KMS-11 (cell line): Measurements from ENCODE around the gene EDARADD.

Experiments
- H2AFZ ChIP-seq: fragments of 200-600 bp; sonication (generic); 2 replicates; pipeline ENCODE4 v1.6.1; 2016; ENCODE audit warnings: antibody characterized with exemption, mixed run types, low read depth
- H3K27ac ChIP-seq: fragments of 200-600 bp; sonication (generic); 2 replicates; pipeline ENCODE4 v1.6.1; 2016; ENCODE audit warnings: mild to moderate bottlenecking, mixed run types
- H3K27me3 ChIP-seq: fragments of 200-600 bp; sonication (generic); 2 replicates; pipeline ENCODE4 v1.6.1; 2017; ENCODE audit warnings: mild to moderate bottlenecking, low read depth, mixed run types, moderate library complexity; ENCODE audit not compliant: insufficient read depth
- H3K36me3 ChIP-seq: fragments of 200-600 bp; sonication (generic); 2 replicates; pipeline ENCODE4 v1.6.1; 2017; ENCODE audit warnings: mild to moderate bottlenecking, mixed run types; ENCODE audit not compliant: insufficient read depth
- H3K4me1 ChIP-seq: fragments of 200-600 bp; sonication (generic); 2 replicates; pipeline ENCODE4 v1.6.1; 2016; ENCODE audit warnings: mild to moderate bottlenecking, low read depth, mixed run types; ENCODE audit not compliant: poor library complexity, severe bottlenecking
- H3K4me2 ChIP-seq: fragments of 200-600 bp; sonication (generic); 2 replicates; pipeline ENCODE4 v1.7.0; 2016; ENCODE audit warnings: mild to moderate bottlenecking, mixed run types
- H3K4me3 ChIP-seq: fragments of 200-600 bp; sonication (generic); IDR thresholded peaks from 2 replicates; pipeline ENCODE4 v1.6.1; 2017; ENCODE audit warnings: low read depth, low read length, mixed read lengths; ENCODE audit not compliant: insufficient read depth
- H3K79me2 ChIP-seq: fragments of 200-600 bp; sonication (generic); 2 replicates; pipeline ENCODE4 v1.6.1; 2016; ENCODE audit warnings: low read depth, mixed run types; ENCODE audit not compliant: insufficient read depth
- H3K9ac ChIP-seq: fragments of 200-600 bp; sonication (generic); 2 replicates; pipeline ENCODE4 v1.6.1; 2016; ENCODE audit warnings: mild to moderate bottlenecking, mixed run types
- H4K20me1 ChIP-seq: fragments of 200-600 bp; sonication (generic); 2 replicates; pipeline ENCODE4 v1.6.1; 2016; ENCODE audit warnings: mild to moderate bottlenecking, mixed run types; ENCODE audit not compliant: insufficient read depth
- TF ChIP-seq, protein P1 (sequence below): fragments of 200-600 bp; sonication (generic); conservative IDR thresholded peaks from 2 replicates; pipeline ENCODE4 v1.6.1; 2017; ENCODE audit warnings: low read depth, mild to moderate bottlenecking, antibody characterized with exemption, low read length, moderate library complexity, mixed read lengths

EDARADD gene

DNA sequence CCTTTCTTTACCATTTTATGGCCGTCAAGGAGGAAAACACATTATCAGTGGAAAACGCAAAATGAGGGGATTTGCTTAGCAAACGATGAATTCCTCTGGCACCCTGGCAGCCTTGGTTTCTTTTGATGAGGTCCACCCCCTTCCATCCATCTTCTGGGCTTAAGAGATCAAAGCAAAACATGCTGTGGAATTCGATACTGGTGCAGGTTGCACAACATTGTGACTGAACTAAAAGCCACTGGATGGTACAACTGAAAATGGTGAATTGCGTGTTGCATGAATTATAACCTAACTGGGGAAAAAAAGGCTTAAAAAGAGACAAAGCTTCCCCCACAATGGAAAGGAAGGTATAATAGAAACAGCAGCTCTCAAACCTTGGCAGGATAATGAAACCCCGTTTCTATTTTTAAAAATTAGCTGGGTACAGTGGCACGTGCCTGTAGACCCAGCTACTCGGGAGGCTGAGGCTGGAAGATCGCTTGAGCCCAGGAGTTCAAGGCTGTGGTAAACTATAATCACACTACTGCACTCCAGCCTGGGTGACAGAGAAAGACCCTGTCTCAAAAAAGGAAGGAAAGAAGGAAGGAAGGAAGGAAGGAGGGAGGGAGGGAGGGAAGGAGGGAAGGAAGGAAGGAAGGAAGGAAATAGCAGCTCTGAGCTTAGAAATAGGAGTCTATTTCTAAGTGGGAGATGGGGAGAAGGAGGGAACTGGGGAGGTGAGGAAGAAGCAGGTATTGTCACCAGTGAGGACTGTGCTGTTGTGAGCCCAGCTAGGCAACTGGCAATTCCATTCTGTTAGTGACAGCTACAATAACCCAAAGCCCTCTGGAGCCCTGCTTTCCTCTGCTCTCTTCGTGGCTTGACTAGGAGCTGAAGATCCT lies 100.7 kb downstream of the EDARADD start:
- Histone ChIP-seq H3K4me2 (no peak overlapping the region), H3K9ac (no peak overlapping the region), H2AFZ (no peak overlapping the region), H3K4me3 (no peak overlapping the region), H3K36me3 (no peaks in the 10 kb centered on the region), H3K79me2 (no peaks in the 10 kb centered on the region), H3K27me3 (no peaks in the 10 kb centered on the region), H3K4me1 (no peaks in the 10 kb centered on the region), H3K27ac (no peak overlapping the region), H4K20me1 (no peaks in the 10 kb centered on the region)
- TF ChIP-seq, protein P1, sequence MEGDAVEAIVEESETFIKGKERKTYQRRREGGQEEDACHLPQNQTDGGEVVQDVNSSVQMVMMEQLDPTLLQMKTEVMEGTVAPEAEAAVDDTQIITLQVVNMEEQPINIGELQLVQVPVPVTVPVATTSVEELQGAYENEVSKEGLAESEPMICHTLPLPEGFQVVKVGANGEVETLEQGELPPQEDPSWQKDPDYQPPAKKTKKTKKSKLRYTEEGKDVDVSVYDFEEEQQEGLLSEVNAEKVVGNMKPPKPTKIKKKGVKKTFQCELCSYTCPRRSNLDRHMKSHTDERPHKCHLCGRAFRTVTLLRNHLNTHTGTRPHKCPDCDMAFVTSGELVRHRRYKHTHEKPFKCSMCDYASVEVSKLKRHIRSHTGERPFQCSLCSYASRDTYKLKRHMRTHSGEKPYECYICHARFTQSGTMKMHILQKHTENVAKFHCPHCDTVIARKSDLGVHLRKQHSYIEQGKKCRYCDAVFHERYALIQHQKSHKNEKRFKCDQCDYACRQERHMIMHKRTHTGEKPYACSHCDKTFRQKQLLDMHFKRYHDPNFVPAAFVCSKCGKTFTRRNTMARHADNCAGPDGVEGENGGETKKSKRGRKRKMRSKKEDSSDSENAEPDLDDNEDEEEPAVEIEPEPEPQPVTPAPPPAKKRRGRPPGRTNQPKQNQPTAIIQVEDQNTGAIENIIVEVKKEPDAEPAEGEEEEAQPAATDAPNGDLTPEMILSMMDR: no peak

DNA sequence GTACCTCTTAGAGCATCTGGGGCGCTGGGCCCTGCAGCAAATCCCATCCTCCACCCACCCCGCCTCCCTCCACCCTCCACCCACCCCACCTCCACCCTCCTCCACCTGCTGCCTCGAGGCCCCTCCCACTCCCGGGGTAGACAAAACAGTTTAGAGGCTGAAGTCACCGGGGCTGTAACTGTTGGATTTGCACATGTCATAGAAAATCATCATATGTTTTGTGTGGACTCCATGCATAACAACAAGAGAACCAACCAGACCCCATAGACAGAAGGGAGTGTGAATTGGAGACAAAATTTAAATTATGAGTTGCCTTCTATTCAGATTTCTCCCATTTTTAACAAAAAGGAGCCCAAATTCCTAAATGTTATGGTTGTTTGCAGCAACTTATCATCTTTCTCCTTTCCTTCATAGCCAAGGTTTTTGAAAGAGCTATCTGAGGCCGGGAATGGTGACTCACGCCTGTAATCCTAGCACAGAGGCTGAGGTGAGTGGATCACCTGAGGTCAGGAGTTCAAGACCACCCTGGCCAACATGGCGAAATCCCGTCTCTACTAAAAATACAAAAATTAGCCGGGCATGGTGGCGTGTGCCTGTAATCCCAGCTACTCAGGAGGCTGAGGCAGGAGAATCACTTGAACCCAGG lies 101.5 kb downstream of the EDARADD start:
- Histone ChIP-seq H3K36me3 (no peaks in the 10 kb centered on the region), H3K27me3 (no peaks in the 10 kb centered on the region), H3K4me3 (no peak overlapping the region), H3K4me2 (no peak overlapping the region), H3K27ac (no peak overlapping the region), H3K4me1 (no peaks in the 10 kb centered on the region), H2AFZ (no peak overlapping the region), H4K20me1 (no peaks in the 10 kb centered on the region), H3K9ac (no peak overlapping the region), H3K79me2 (no peaks in the 10 kb centered on the region)
- TF ChIP-seq, protein P1: no peak

DNA sequence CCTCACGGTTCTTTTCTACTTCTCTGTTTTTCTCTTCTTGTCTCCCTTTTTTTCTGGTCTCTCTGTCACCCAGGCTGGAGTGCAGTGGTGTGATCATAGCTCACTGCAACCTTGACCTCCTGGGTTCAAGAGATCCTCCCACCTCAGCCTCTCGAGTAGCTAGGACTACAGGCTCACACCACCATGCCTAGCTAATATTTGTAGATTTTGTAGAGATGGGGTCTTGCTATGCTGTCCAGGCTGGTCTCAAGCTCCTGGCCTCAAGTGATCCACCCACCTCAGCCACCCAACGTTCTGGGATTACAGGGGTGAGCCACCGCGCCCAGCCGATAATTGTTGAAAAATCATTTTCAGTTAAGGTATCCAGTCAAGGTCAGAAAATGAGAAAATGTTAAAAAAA lies 103.8 kb downstream of the EDARADD start:
- Histone ChIP-seq H3K4me1 (no peaks in the 10 kb centered on the region), H4K20me1 (no peaks in the 10 kb centered on the region), H3K79me2 (no peaks in the 10 kb centered on the region), H3K9ac (no peak overlapping the region), H3K27ac (no peak overlapping the region), H3K36me3 (no peaks in the 10 kb centered on the region), H3K4me2 (no peak overlapping the region), H2AFZ (no peak overlapping the region), H3K27me3 (no peaks in the 10 kb centered on the region), H3K4me3 (no peak overlapping the region)
- TF ChIP-seq, protein P1: no peak

DNA sequence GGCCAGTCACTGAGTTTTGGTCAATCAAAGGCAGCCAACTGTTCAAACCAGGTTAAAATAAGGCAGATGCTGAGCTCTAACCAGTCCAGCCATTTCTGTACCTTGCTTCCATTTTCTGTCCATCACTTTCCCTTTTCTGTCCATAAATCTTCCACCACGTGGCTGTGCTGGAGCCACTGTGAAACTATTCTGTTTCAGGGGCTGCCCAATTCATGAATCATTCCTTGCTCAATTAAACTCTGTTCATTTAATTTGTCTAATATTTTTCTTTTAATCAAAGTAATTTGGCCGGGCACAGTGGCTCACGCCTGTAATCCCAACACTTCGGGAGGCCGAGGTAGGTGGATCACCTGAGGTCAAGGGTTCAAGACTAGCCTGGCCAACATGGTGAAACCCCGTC lies 107.0 kb downstream of the EDARADD start:
- TF ChIP-seq, protein P1: no peak

More for the DNA sequence above, 107.0 kb downstream of the EDARADD start:
- Histone ChIP-seq H3K4me1 (no peaks in the 10 kb centered on the region), H3K9ac (no peak overlapping the region), H2AFZ (no peak overlapping the region), H3K27ac (no peak overlapping the region), H4K20me1 (no peaks in the 10 kb centered on the region), H3K27me3 (peaks cover 3% of the 10 kb centered on the region), H3K4me3 (no peak overlapping the region), H3K79me2 (no peaks in the 10 kb centered on the region), H3K36me3 (no peaks in the 10 kb centered on the region), H3K4me2 (no peak overlapping the region)
